ENCODE results near the gene MON1A.

DNA sequence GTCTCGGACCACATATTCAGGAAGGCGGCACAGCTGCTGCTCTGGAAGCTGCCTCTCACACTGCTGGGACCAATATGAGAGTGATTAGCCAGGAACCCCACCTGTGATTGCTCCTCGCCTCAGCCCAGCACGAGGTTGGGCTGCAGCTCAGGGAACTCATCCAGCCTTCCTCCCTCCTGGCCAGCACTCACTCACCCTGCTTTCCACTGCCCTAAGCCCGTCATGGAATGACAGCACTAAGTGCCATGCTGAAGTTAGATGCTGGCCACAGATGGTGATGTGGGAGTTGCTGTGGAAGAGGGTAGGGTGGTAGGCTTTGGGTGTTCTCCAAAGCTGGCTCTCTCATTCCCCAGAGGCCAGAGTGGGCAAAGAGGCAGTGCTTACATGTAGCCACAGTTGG lies 33.3 kb downstream of the MON1A start:
- TF ChIP-seq, protein P1, sequence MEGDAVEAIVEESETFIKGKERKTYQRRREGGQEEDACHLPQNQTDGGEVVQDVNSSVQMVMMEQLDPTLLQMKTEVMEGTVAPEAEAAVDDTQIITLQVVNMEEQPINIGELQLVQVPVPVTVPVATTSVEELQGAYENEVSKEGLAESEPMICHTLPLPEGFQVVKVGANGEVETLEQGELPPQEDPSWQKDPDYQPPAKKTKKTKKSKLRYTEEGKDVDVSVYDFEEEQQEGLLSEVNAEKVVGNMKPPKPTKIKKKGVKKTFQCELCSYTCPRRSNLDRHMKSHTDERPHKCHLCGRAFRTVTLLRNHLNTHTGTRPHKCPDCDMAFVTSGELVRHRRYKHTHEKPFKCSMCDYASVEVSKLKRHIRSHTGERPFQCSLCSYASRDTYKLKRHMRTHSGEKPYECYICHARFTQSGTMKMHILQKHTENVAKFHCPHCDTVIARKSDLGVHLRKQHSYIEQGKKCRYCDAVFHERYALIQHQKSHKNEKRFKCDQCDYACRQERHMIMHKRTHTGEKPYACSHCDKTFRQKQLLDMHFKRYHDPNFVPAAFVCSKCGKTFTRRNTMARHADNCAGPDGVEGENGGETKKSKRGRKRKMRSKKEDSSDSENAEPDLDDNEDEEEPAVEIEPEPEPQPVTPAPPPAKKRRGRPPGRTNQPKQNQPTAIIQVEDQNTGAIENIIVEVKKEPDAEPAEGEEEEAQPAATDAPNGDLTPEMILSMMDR (conservative IDR thresholded peaks at IDR 0.05 in 1 of 2, IDR thresholded peaks at IDR 0.05 in 1 of 2; ENCODE audit: extremely low read depth in 1 of 2, insufficient read depth in 1 of 2, low read depth in 1 of 2, low read length in 2 of 2) = no peak
- no peak for TF ChIP-seq EZH2 (IDR thresholded peaks at IDR 0.05; ENCODE audit: borderline replicate concordance, low read length)

All from mammary epithelial cell (primary cell).